Measurements from ENCODE around the gene P2RX3. TPM values are rescaled to one million over a fixed set of nuclear protein-coding genes. Genes with fewer than 3 reads are reported as not detected.

Gene P2RX3
- total RNA-seq = not detected in 2 replicates

DNA sequence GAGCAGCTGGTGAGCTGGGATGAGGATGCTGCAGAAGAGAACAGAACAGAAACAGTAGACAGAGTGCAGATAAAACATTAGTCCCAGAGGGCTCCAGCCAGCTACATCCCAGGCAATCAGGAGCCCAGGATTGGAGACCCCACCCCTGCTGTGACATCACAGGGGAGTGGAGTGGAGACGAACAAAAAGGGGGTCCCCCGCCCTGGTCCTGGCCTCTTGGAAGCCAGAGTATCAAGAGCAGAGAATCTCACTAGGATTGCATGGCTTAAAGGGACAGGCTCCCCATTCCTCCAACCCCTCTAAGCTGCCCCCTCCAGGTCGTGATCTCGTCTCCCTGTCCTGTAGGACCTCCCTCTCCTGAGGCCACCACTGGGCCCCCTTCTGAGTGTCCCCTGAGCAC, at the start of gene P2RX3:
TSS of gene P2RX3 (plus strand) at position 211 of the 400 bp plus-strand sequence. CDS start 199 bp downstream, outside the sequence.

DNA sequence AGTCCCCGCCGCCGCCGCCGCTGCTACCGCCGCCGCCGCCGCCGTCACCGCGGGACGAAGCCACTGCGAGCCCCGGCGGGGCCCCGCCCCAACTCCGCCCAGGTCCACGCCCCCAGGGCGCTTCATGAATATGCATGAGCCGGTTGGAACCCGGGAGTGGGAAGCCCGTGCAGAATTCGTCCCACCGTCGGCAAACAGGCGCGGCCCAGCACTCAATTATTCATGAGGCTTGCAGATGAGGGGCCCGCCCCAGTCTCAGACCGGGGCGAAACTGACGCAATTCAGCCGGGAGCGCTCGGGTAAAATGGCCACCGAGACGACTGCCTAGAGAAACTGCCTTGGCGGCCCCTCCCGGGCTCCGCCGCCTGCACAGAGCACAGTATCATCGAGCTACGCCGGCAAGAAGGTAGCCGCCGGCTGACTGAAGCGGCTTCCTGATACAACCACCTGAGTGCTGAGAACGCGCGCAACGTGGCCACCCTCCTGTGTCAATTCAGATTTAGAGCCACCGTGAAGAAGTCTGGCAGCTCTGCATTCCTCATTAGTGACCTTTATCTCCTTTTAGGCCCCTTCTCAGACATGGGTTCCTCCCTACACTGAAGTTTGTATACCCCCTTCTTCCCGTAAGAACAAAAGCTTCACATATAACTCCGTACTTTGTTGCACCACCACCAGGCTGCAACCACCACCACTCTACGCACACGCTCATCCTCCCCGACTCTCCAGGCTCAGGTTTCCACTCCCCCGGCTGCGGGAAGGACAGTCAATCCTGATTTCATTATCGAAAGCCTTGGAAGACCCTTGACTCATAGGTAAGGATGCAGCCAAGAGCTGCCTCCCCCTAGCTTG, 13.0 kb upstream of the P2RX3 start, which contains the start of gene TNKS1BP1:
TSS of gene TNKS1BP1 (minus strand) at position 67 of the 849 bp plus-strand sequence. CDS start 3,067 bp downstream, outside the sequence.

DNA sequence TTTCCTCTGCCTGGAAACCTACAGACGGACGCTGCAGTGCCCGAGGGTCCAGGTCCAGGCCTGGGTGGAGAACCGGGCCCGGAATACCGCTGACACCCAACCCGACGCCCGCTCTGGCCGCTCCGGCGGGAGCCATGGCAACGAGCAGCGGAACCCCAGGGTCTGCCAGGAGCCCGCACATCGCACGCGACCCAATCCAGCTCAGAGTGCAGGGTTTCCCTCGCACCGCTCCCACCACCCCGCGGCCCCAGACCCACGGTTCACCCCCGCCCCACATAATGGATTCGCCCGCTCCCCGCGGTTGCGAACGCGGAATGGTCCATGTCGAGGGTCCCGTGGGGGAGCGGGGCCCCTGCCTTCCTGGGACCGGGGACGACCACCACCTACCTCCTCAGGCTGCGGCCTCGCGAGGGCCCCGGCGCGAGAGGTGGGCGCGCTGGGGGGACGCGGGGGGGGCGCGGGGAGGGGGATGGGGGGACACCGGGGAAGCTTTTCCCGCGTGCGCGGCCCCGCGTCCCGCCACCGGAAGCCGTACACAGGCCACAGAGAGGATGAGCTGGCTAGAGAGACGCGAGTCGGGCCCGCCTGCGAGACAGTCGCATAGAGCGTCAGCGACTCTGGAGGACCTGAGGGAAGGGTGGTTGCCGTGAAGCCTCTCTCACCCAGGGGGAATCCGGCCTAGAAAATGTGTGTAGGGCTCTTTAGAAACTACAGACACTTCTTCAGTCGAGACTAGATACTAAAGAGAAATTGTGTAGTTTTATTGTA, 2.6 kb upstream of the P2RX3 start, which contains the start of gene SSRP1:
TSS of gene SSRP1 (minus strand) at position 550 of the 768 bp plus-strand sequence. CDS start 771 bp downstream, outside the sequence.

DNA sequence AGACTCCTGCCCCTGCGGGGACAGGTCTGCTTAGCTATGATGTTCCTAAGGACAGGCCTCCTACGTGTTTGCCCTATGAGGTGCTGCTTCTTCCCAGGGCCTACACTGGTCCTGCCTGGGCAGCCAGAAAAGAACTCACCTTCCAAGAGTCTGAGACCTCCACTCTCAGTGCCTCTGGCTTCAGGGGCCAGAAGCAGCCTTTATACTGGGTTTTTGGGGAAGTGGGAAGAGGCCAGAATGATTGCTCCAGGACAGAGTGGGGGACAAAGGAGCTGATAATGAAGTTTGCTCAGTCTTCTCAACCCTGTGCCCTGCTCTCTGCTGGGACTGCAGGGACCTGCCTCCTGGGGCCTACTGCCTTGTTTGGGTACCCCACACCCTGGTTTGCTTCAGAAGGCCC, 42.8 kb downstream of the P2RX3 start, which contains the start of gene PRG3:
TSS of gene PRG3 (minus strand) at position 176 of the 400 bp plus-strand sequence. CDS start 442 bp downstream, outside the sequence.

DNA sequence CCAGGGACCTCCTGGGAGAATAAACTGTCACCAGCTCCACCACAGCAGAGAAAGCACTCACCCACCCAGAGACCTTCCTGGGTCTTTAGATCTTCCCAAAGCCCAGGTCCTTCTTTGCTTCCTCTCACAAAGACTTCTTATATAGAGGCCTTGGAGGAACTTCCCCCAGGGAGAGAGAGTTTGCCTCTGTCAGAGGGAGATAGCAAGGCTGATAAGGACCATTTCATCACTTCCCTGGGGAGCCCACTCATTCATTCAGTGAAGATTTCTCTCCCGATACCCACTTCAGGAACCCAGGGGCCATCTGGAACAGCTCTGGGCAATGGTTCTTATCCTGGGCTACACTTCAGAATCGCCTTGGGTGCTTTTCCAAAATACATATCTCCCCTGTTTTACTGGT, 52.4 kb downstream of the P2RX3 start, which contains the start of gene PRG2:
TSS of gene PRG2 (minus strand) at position 116 of the 400 bp plus-strand sequence. CDS start 706 bp downstream, outside the sequence.

Other genes with a start within 250 kb of the P2RX3 start
- gene LRRC55, start 156.4 kb upstream of the P2RX3 start, total RNA-seq = not detected in 2 replicates
- gene APLNR, start 101.1 kb upstream of the P2RX3 start, total RNA-seq = 0.03 and 0.39 TPM in 2 replicates
- gene TNKS1BP1, start 13.4 kb upstream of the P2RX3 start, total RNA-seq = 89.9 and 90.3 TPM in 2 replicates
- gene SSRP1, start 2.5 kb upstream of the P2RX3 start, total RNA-seq = 49.5 and 59.6 TPM in 2 replicates
- not detected in 2 replicates for gene PRG3, start 42.8 kb downstream of the P2RX3 start, total RNA-seq
- gene PRG2, start 52.3 kb downstream of the P2RX3 start, total RNA-seq = 0.26 and 0.73 TPM in 2 replicates
- gene SLC43A3, start 88.8 kb downstream of the P2RX3 start, total RNA-seq = 18.2 and 21.3 TPM in 2 replicates
- gene RTN4RL2, start 122.2 kb downstream of the P2RX3 start, total RNA-seq = 0.13 TPM in 1 of 2 replicates, not detected in the other
- gene SLC43A1, start 177.3 kb downstream of the P2RX3 start, total RNA-seq = 6.3 and 12.7 TPM in 2 replicates
- 18.6 and 24.2 TPM in 2 replicates for gene TIMM10, start 192.4 kb downstream of the P2RX3 start, total RNA-seq
- gene SMTNL1, start 199.2 kb downstream of the P2RX3 start, total RNA-seq = not detected in 2 replicates
- gene UBE2L6, start 229.3 kb downstream of the P2RX3 start, total RNA-seq = 46.3 and 60.1 TPM in 2 replicates

Measured in smooth muscle cell of the pulmonary artery (primary cell).